ENCODE data around the gene UCKL1. TPM values are rescaled to one million over a fixed set of nuclear protein-coding genes. Genes with fewer than 3 reads are reported as not detected.

Gene UCKL1
- total RNA-seq = 10 to 100 TPM; 48.2 to 50.9 TPM
- 10 to 100 TPM; 19.8 to 28.3 (median 21.0) TPM for polyA plus RNA-seq
- 28.5 to 53.8 (median 37.1) reads per million in 6 experiments for total RNA-seq

DNA sequence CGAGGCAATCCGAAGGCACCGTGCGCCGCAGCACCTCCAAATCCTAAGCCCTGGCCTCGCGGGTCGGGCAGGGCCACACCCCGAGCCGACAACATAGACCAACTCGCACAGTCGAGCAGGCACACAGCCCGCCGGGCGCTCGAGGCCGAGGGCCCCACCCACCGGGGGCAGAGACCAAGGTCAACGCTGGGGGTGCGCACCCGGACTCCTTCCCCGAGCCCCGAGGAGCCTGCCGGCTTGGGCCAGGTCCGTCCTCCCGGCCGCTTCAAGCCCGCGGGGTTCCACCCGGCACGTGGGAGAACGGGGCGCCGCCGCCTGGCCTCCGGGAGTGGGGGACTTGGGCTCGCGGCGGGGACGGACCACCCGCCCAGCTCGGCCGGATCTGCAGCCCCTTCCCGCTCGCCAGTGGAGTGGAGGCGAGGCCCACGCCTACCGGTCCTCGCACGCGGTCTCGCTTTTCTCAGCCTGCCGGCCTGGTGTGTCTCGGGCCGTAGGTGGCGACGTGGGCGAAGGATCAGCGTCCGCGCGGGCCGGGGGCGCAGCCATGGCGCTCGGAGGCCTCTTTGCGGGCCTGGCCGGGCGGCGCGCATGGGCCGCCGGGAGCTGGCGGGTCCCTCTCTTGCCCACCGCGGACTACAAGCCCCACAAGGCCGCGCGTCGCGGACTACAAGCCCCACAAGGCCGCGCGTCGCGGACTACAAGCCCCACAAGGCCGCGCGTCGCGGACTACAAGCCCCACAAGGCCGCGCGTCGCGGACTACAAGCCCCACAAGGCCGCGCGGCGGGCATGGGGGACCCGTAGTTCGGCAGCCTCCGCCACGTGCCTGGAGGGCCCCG lies at the start of gene UCKL1:
Gene UCKL1, minus strand, starts transcription at position 590 of the 837 bp plus-strand sequence. Its CDS starts 44 bp downstream, at position 546.
- Mint-ChIP-seq H3K9me3 (no peaks in the 10 kb centered on the region), H3K4me3 (peak within 1 kb of the TSS; percentile 76 to 89 (median 84)), H3K27me3 (no peaks in the 10 kb centered on the region), H3K27ac (peak within 1 kb of the TSS; percentile 22 to 93 (median 82)), H3K36me3 (peaks cover 0 to 9% (median 2%) of the 10 kb centered on the region in 3 donors), H3K4me1 (peaks cover 10 to 44% (median 30%) of the 10 kb centered on the region in 4 donors)
- DNase-seq (peak; percentile 83 to 95 (median 89)), ATAC-seq (peak; percentile 81 to 85)
- POLR2A ChIA-PET = interaction anchor here (0.6 to 2.4 kb wide), 21 partner anchors 12 to 459 kb away, joined by 3 to 19 read pairs (median 4); partner anchors contain the start of genes ARFRP1, LIME1, PRPF6 and PTK6

DNA sequence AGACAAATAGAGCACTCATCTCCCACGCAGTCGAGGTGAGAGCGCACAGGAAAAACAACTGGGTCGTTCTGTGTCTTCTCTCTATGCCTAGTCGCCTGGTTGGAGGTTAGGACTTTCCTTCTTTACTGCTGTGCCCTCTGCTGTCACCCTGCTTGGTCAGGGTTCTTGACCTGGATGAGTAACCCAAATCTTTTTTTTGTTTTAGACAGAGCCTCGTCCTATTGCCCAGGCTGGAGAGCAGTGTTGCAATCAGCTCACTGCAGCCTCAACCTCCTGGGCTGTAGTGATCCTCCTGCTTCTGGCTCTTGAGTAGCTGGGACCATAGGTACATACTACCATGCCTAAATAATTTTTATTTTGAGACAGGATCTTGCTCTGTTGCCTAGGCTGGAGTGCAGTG lies 49.2 kb upstream of the UCKL1 start:
- Mint-ChIP-seq H3K4me3 (peak overlapping the region in 2 of 10 donors; percentile 11 to 47), H3K9me3 (peaks cover 0 to 34% (median 5%) of the 10 kb centered on the region in 9 donors), H3K4me1 (peaks cover 0 to 52% (median 23%) of the 10 kb centered on the region in 4 donors), H3K27me3 (no peaks in the 10 kb centered on the region), H3K36me3 (peaks cover 17 to 78% (median 58%) of the 10 kb centered on the region in 3 donors), H3K27ac (peak overlapping the region in 2 of 10 donors; percentile 79 to 83)
- POLR2A ChIA-PET = no interaction called here
- peak in 1 of 2 donors; percentile 25 for ATAC-seq
- no peak for DNase-seq

GRCh38 chr20:64003960-64004725 lies 47.9 kb upstream of the UCKL1 start:
- H3K27ac Mint-ChIP-seq = peak overlapping the region in 3 of 10 donors; percentile 44 to 83 (median 79)
- H3K4me3 Mint-ChIP-seq = peak overlapping the region in 1 of 10 donors; percentile 41
- H3K9me3 Mint-ChIP-seq = peaks cover 0 to 21% (median 4%) of the 10 kb centered on the region in 9 donors
- peaks cover 6 to 79% (median 52%) of the 10 kb centered on the region in 3 donors for H3K36me3 Mint-ChIP-seq
- no peaks in the 10 kb centered on the region for H3K27me3 Mint-ChIP-seq
- H3K4me1 Mint-ChIP-seq = peaks cover 0 to 40% (median 17%) of the 10 kb centered on the region in 4 donors
- no peak for ATAC-seq
- DNase-seq = no peak
- POLR2A ChIA-PET = interaction anchor here (0.6 to 1.0 kb wide), 2 partner anchors 22 to 57 kb away, joined by 3 read pairs; no protein-coding TSS in a partner anchor

- peak overlapping the region in 4 of 10 donors; percentile 56 to 94 (median 86) for H3K27ac Mint-ChIP-seq
- ATAC-seq (peak in 1 of 2 donors; percentile 84), DNase-seq (peak in 1 of 10 donors; percentile 23)
- peaks cover 0 to 3% (median 0%) of the 10 kb centered on the region in 9 donors for H3K9me3 Mint-ChIP-seq
- peaks cover 0 to 27% (median 13%) of the 10 kb centered on the region in 4 donors for H3K4me1 Mint-ChIP-seq
- POLR2A ChIA-PET = interaction anchor here (1.1 kb wide), 1 partner anchor 9 kb away, joined by 3 read pairs; no protein-coding TSS in a partner anchor
- peak overlapping the region in 2 of 10 donors; percentile 69 to 83 for H3K4me3 Mint-ChIP-seq
- H3K36me3 Mint-ChIP-seq = peaks cover 0 to 91% (median 43%) of the 10 kb centered on the region in 3 donors
- H3K27me3 Mint-ChIP-seq = no peaks in the 10 kb centered on the region
Observed at GRCh38 chr20:64001607-64002011, 45.4 kb upstream of the UCKL1 start.

DNA sequence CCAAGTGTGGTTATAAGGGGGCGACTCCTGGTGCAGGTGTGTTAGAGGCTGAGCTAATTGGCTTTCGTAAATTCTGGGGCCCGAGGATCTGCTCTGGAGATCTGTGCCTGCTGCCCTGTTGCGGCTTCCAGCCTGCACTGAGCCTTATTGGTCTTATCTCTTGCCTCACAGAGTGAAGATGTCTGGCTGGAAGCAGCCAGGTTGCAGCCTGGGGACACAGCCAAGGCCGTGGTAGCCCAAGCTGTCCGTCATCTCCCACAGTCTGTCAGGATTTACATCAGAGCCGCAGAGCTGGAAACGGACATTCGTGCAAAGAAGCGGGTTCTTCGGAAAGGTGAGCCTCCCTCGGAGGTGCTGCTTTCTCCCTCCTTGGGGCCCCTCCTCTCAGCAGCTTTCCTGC lies 44.7 kb upstream of the UCKL1 start:
- POLR2A ChIA-PET = interaction anchor here (0.6 to 1.1 kb wide), 2 partner anchors 9 to 98 kb away, joined by 3 to 4 read pairs; no protein-coding TSS in a partner anchor
- Mint-ChIP-seq H3K27ac (no peak overlapping the region), H3K4me3 (no peak overlapping the region), H3K4me1 (peaks cover 0 to 24% (median 13%) of the 10 kb centered on the region in 4 donors), H3K9me3 (no peaks in the 10 kb centered on the region), H3K36me3 (peaks cover 0 to 96% (median 40%) of the 10 kb centered on the region in 3 donors), H3K27me3 (no peaks in the 10 kb centered on the region)
- ATAC-seq (no peak), DNase-seq (no peak)

DNA sequence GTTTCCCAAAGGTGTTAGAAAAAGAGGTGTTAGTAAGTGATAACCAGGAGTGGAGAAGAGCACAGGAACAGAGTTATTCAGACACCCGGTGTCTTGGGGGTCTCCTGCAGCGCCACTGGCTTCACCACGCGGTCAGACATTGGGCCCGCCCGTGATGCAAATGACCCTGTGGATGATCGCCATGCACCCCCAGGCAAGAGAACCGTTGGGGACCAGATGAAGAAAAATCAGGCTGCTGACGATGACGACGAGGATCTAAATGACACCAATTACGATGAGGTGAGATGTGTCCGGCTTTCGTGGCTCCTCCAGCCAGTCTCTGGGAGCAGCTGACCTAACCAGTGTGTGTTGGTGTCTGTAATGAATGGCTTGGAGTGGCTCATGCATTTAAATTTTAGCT lies 26.7 kb upstream of the UCKL1 start:
- Mint-ChIP-seq H3K27me3 (no peaks in the 10 kb centered on the region), H3K36me3 (peaks cover 0 to 59% (median 15%) of the 10 kb centered on the region in 3 donors), H3K4me3 (peak overlapping the region; percentile 36 to 98 (median 70)), H3K27ac (peak overlapping the region in 7 of 10 donors; percentile 33 to 96 (median 83)), H3K9me3 (no peaks in the 10 kb centered on the region), H3K4me1 (peaks cover 32 to 54% (median 48%) of the 10 kb centered on the region in 4 donors)
- POLR2A ChIA-PET = interaction anchor here (0.6 to 4.0 kb wide), 7 partner anchors 9 to 80 kb away, joined by 3 to 67 read pairs (median 3); partner anchors contain the start of genes C20orf204, TCEA2 and UCKL1
- ATAC-seq (no peak), DNase-seq (no peak)

GRCh38 chr20:63980806-63981728 lies 24.9 kb upstream of the UCKL1 start, which contains the start of gene PRPF6:
TSS of gene PRPF6 (plus strand) at chr20:63981132. CDS start at chr20:63981246, 114 bp downstream.
- H3K27me3 Mint-ChIP-seq = no peaks in the 10 kb centered on the region

DNA sequence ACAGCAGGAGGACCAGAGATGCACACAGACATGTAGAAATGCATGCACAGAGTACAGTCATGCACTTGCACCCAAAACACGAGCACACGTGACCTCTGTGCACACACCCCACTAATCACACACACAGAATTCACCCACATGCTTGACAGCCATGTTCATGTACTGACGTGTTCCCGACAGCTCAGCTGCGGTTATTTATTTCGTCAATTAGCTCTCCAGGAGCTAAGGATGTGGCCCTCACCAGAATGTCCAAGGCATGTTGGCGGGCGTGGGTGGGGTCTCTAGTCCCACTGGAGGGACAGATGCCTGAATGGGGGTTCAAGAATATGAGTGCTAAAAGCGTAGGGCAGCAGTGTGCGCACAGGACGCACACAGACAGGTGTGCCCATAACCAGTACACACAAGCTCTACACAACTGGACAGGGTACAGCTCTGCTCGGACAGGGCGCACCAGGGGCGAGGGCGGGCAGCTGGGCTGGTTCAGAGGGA lies 24.1 kb upstream of the UCKL1 start:
- DNase-seq = no peak
- peak overlapping the region; percentile 84 to 98 (median 96) for H3K4me3 Mint-ChIP-seq
- H3K36me3 Mint-ChIP-seq = peaks cover 0 to 45% (median 10%) of the 10 kb centered on the region in 3 donors
- no peaks in the 10 kb centered on the region for H3K27me3 Mint-ChIP-seq
- peak overlapping the region; percentile 94 to 98 (median 96) for H3K27ac Mint-ChIP-seq
- peaks cover 43 to 71% (median 65%) of the 10 kb centered on the region in 4 donors for H3K4me1 Mint-ChIP-seq
- peak; percentile 12 to 37 for ATAC-seq
- POLR2A ChIA-PET = interaction anchor here (0.6 to 4.0 kb wide), 34 partner anchors 10 to 460 kb away, joined by 3 to 67 read pairs (median 5); partner anchors contain the start of genes ARFRP1, C20orf204, GMEB2 and LIME1
- no peaks in the 10 kb centered on the region for H3K9me3 Mint-ChIP-seq

More at GRCh38 chr20:63980806-63981728, 24.9 kb upstream of the UCKL1 start, which contains the start of gene PRPF6:
- peaks cover 44 to 69% (median 65%) of the 10 kb centered on the region in 4 donors for H3K4me1 Mint-ChIP-seq
- peak within 1 kb of the TSS; percentile 94 to 98 (median 96) for H3K27ac Mint-ChIP-seq
- H3K4me3 Mint-ChIP-seq = peak within 1 kb of the TSS; percentile 84 to 98 (median 96)
- ATAC-seq (peak; percentile 56 to 65), DNase-seq (peak; percentile 89 to 97 (median 94))
- no peaks in the 10 kb centered on the region for H3K9me3 Mint-ChIP-seq
- POLR2A ChIA-PET = interaction anchor here (0.6 to 4.0 kb wide), 29 partner anchors 11 to 460 kb away, joined by 3 to 67 read pairs (median 6); partner anchors contain the start of genes ARFRP1, C20orf204, LIME1 and OPRL1
- H3K36me3 Mint-ChIP-seq = peaks cover 0 to 50% (median 15%) of the 10 kb centered on the region in 3 donors

DNA sequence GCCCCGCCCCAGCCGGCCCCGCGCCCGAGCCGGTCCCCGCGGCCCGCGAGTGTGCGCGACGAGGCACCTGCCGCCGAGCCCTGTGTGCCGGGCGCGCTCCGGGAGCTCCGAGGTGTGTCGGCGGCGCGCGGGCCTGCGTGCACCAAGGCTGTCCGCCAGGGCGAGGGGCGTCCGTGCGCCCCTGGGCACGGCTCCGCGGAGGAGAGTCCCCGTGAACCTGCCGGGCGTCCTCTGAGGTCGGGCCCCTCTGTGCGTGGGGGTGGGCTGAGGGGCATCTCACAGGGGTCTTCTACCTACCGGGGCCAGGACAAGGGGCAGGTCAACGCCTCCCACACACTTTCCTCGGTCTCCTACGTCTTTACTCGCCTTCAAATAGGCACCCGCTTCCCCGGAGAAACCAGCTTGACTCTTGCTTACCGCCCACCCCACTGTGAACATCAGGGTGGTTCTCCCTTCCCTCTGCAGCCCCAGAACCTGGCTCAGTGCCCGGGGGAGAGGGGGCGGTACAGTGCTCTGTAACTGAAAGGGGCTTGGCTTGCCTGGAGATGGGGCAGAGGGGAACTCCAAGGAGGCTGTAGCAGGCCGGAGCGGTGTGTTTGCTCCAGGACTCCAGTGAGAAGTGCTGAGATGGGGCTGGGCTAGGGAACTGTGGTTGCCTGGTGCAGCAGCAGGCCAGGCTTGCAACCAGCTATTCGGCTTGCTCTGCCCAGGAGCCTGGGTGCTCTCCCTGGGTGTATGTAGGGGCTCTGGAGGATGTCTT lies 23.5 kb upstream of the UCKL1 start, which contains the start of gene SAMD10:
Gene SAMD10, minus strand, starts transcription at position 86 of the 760 bp plus-strand sequence. CDS start 175 bp downstream, outside the sequence.
- Mint-ChIP-seq H3K9me3 (no peaks in the 10 kb centered on the region), H3K36me3 (peaks cover 0 to 42% (median 10%) of the 10 kb centered on the region in 3 donors), H3K27ac (peak within 1 kb of the TSS; percentile 94 to 98 (median 96)), H3K4me1 (peaks cover 43 to 69% (median 67%) of the 10 kb centered on the region in 4 donors), H3K4me3 (peak within 1 kb of the TSS; percentile 84 to 98 (median 96)), H3K27me3 (no peaks in the 10 kb centered on the region)
- POLR2A ChIA-PET = interaction anchor here (0.6 to 4.0 kb wide), 31 partner anchors 10 to 459 kb away, joined by 3 to 67 read pairs (median 6); partner anchors contain the start of genes ARFRP1, C20orf204, GMEB2 and LIME1
- ATAC-seq = peak; percentile 55 to 68
- peak; percentile 61 to 90 (median 80) for DNase-seq

- no peak for DNase-seq
- Mint-ChIP-seq H3K27me3 (no peaks in the 10 kb centered on the region), H3K27ac (peak overlapping the region in 4 of 10 donors; percentile 18 to 79 (median 54)), H3K4me3 (peak overlapping the region; percentile 46 to 93 (median 84)), H3K4me1 (peaks cover 41 to 65% (median 64%) of the 10 kb centered on the region in 4 donors), H3K36me3 (peaks cover 0 to 41% (median 10%) of the 10 kb centered on the region in 3 donors), H3K9me3 (no peaks in the 10 kb centered on the region)
- POLR2A ChIA-PET = interaction anchor here (0.8 to 4.0 kb wide), 16 partner anchors 11 to 458 kb away, joined by 3 to 67 read pairs (median 8); partner anchors contain the start of genes ARFRP1, C20orf204, GMEB2 and LIME1
- no peak for ATAC-seq
Observed at GRCh38 chr20:63979229-63979556, 23.0 kb upstream of the UCKL1 start.
